Breast epithelium (tissue), 3 donors: Measurements from ENCODE around the gene FAN1.

Source experiments
- CTCF ChIP-seq, 3 donors: fragments of 450-650 bp; IDR thresholded peaks; one replicate each; pipeline ENCODE4 v1.5.1; 2016 to 2017; ENCODE audit warnings: antibody characterized with exemption in 3 of 3, mild to moderate bottlenecking in 3 of 3, moderate library complexity in 3 of 3
- POLR2A ChIP-seq: fragments of 450-650 bp; IDR thresholded peaks from one replicate; pipeline ENCODE4 v1.6.1; 2016; ENCODE audit warnings: antibody characterized with exemption, mild to moderate bottlenecking, moderate library complexity

- TF ChIP-seq CTCF (IDR thresholded peaks at IDR 0.05) (no peak), POLR2A (no peak)
Observed at GRCh38 chr15:30921106-30921505, 17.4 kb downstream of the FAN1 start.
